Upper lobe of right lung (tissue), 1 donor: ENCODE data around the gene FOXO3. TPM values are rescaled to one million over a fixed set of nuclear protein-coding genes. Genes with fewer than 3 reads are reported as not detected.

Experiments
- ATAC-seq: fragments of 200-7000 bp; cut with Tn5 transposase; one replicate; pipeline ENCODE4 v1.9.1; 2020; ENCODE audit warnings: mild to moderate bottlenecking, moderate library complexity
- DNase-seq: peaks from one replicate; pipeline ENCODE4 v3.0.0-alpha.2; 2020
- H3K27ac ChIP-seq: fragments of 200-600 bp; one replicate; pipeline ENCODE4 v1.8.0; 2022
- H3K27me3 ChIP-seq: fragments of 200-600 bp; one replicate; pipeline ENCODE4 v1.8.0; 2022; ENCODE audit warnings: mild to moderate bottlenecking
- H3K36me3 ChIP-seq: fragments of 200-600 bp; one replicate; pipeline ENCODE4 v1.8.0; 2022
- H3K4me1 ChIP-seq: fragments of 200-600 bp; one replicate; pipeline ENCODE4 v1.8.0; 2022
- H3K4me3 ChIP-seq: fragments of 200-600 bp; one replicate; pipeline ENCODE4 v1.8.0; 2022; ENCODE audit warnings: mild to moderate bottlenecking
- H3K9me3 ChIP-seq: fragments of 200-600 bp; one replicate; pipeline ENCODE4 v1.8.0; 2022
- CTCF ChIP-seq: fragments of 200-600 bp; IDR thresholded peaks from one replicate; pipeline ENCODE4 v1.8.0; 2022; ENCODE audit warnings: antibody characterized with exemption
- intact Hi-C: fragments of 100-400 bp; cut with DNase I; formaldehyde crosslinking; loops from one replicate; pipeline ENCODE4 v1.11.0; 2022
- total RNA-seq: library from RNA; stranded (reverse); fragmentation: NEBNext Ultra II Directional; extraction: Animal tissue kit (Norgen Biotek cat#: 25700); gene quantifications from one replicate; pipeline ENCODE4 v1.2.1, GENCODE V29; 2021
- donor health status: DM: no; HTN: yes; CAD: no; lungs with severe emphysema.

Gene FOXO3
- total RNA-seq, 1 donor from 2014 or later, result 73.6 TPM

DNA sequence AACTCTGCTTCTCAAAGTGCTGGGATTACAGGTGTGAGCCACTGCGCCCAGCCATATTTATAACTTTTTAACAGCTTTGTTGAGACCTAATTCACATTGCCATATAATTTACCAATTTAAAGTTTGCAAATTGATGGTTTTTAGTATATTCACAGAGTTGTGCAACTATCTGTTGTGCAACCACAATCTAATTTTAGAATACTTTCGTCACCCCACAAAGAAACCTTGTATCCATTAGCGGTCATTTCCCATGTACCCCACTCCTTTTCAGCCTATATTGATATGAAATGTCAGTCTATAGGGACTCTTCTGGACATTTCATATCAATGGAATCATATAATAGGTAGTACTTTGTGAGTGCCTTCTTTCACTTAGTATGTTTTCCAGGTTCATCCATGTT is 55.8 kb downstream of the FOXO3 start:
- TF ChIP-seq CTCF, result no peak
- no peaks in the 10 kb centered on the region for H3K36me3 ChIP-seq
- no peak overlapping the region for H3K27ac ChIP-seq
- no peak overlapping the region for H3K4me3 ChIP-seq
- no peaks in the 10 kb centered on the region for H3K27me3 ChIP-seq
- H3K9me3 ChIP-seq, result peaks cover 4% of the 10 kb centered on the region
- no peak for ATAC-seq
- intact Hi-C loops, result no loop called here
- DNase-seq, result no peak
- peaks cover 57% of the 10 kb centered on the region for H3K4me1 ChIP-seq

- Histone ChIP-seq H3K4me3 (no peak overlapping the region), H3K27me3 (no peaks in the 10 kb centered on the region), H3K4me1 (peaks cover 62% of the 10 kb centered on the region), H3K27ac (no peak overlapping the region), H3K9me3 (peaks cover 4% of the 10 kb centered on the region), H3K36me3 (no peaks in the 10 kb centered on the region)
- no peak for TF ChIP-seq CTCF
- intact Hi-C loops, result no loop called here
- ATAC-seq, result peak; percentile 58
- no peak for DNase-seq
Observed at GRCh38 chr6:108616973-108617372, 56.3 kb downstream of the FOXO3 start.

DNA sequence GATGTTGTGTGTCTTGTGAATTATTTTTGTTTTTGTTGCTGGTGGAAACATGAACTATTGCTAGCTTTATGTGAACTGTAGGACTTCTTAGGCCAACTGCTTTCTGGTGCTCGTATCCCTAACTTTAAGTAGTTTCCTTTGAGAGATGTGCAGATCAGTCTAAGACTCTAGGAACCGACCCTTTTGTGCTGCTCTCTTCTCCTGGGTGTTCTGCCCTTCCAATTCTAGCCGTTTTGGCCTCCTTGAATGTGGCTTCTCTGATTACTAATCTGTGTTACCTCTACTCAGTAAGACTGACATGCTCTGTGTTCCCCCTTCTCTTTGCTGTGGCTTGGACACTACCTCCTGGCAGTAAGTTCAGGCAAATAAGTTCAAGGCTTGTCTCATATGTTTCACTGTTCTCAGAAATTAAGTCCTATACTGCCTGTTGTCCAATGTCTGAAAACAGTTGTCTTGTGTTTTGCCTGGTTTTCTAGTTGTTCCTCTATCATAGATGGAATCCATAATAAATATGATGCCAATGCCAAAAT is 58.0 kb downstream of the FOXO3 start:
- Histone ChIP-seq H3K36me3 (no peaks in the 10 kb centered on the region), H3K4me1 (peaks cover 79% of the 10 kb centered on the region), H3K27me3 (no peaks in the 10 kb centered on the region), H3K4me3 (no peak overlapping the region), H3K27ac (no peak overlapping the region), H3K9me3 (no peaks in the 10 kb centered on the region)
- intact Hi-C loops, result no loop called here
- ATAC-seq (no peak), DNase-seq (no peak)
- no peak for TF ChIP-seq CTCF

GRCh38 chr6:108619431-108620197 is 58.9 kb downstream of the FOXO3 start:
- intact Hi-C loops, result no loop called here
- Histone ChIP-seq H3K27me3 (no peaks in the 10 kb centered on the region), H3K36me3 (no peaks in the 10 kb centered on the region), H3K4me1 (peaks cover 88% of the 10 kb centered on the region), H3K27ac (no peak overlapping the region), H3K4me3 (no peak overlapping the region), H3K9me3 (no peaks in the 10 kb centered on the region)
- no peak for TF ChIP-seq CTCF
- DNase-seq, result no peak
- no peak for ATAC-seq

DNA sequence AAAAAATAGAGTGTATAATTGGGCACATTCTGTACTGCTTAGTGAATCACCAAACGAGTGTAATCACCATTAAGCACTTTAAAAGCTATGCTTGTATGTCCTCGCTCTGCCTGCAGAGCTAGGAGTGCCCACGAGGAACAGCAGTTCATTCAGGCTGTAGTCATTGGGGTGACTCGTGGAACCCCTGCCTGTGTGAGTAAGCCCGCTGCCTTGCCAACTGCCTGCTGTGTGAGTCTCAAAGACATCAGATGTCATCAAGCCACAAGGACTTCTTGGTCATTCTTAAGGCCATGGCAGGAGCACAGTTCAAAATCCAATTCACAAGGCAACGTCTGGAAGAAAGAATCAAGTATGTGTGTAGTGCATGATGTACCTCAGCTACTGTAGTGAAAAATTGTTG is 60.4 kb downstream of the FOXO3 start:
- intact Hi-C loops, result no loop called here
- no peaks in the 10 kb centered on the region for H3K27me3 ChIP-seq
- ATAC-seq (peak; percentile 28), DNase-seq (no peak)
- no peak overlapping the region for H3K27ac ChIP-seq
- peaks cover 91% of the 10 kb centered on the region for H3K4me1 ChIP-seq
- no peaks in the 10 kb centered on the region for H3K9me3 ChIP-seq
- H3K4me3 ChIP-seq, result no peak overlapping the region
- no peaks in the 10 kb centered on the region for H3K36me3 ChIP-seq
- no peak for TF ChIP-seq CTCF
